H1 (cell line): Measurements from ENCODE around the gene CRNN. TPM values are rescaled to one million over a fixed set of nuclear protein-coding genes. Genes with fewer than 3 reads are reported as not detected.

Experiments used
- CTCF ChIA-PET: fragments of 300-600 bp; sonication (Branson Sonifier 250); formaldehyde crosslinking; loops from one replicate; lab custom pipeline; 2021; ENCODE audit not compliant: partially characterized antibody; lab: Charles Lee
- POLR2A ChIA-PET: fragments of 300-600 bp; sonication (Branson Sonifier 250); formaldehyde crosslinking; loops from one replicate; lab custom pipeline; 2021; ENCODE audit warnings: inconsistent platforms; ENCODE audit not compliant: partially characterized antibody; lab: Charles Lee
- DNase-seq, 2 experiments: peaks; one replicate each; pipeline versions ENCODE4 v3.0.0 to v3.0.0-alpha.2; 2010 to 2022; ENCODE audit warnings: low spot score in 2 of 2, low read depth in 1 of 2, mixed read lengths in 1 of 2
- FAIRE-seq: peaks from 2 replicates; lab custom pipeline; 2011; peaks lifted over from hg19 to GRCh38; lab: Jason Lieb, UNC
- H2AFZ ChIP-seq: 2 replicates; pipeline ENCODE4 v1.8.1; 2012; ENCODE audit warnings: low read length, inconsistent platforms
- H2AK5ac ChIP-seq: 2 replicates; pipeline ENCODE4 v1.6.1; 2013; ENCODE audit warnings: low read depth, low read length
- H2BK120ac ChIP-seq: replicated peaks from 2 replicates; pipeline ENCODE3; 2013; ENCODE audit warnings: low read depth, low read length, inconsistent platforms
- H2BK12ac ChIP-seq: 2 replicates; pipeline ENCODE4 v1.6.1; 2013; ENCODE audit warnings: low read depth, low read length
- H2BK15ac ChIP-seq: 2 replicates; pipeline ENCODE4 v1.6.1; 2013; ENCODE audit warnings: low read length
- H2BK20ac ChIP-seq: 2 replicates; pipeline ENCODE4 v1.6.1; 2013; ENCODE audit warnings: low read length
- H2BK5ac ChIP-seq: 2 replicates; pipeline ENCODE4 v1.6.1; 2013; ENCODE audit warnings: low read depth, low read length
- H3K14ac ChIP-seq: 2 replicates; pipeline ENCODE4 v1.6.1; 2013; ENCODE audit warnings: inconsistent platforms; ENCODE audit not compliant: insufficient read length
- H3K18ac ChIP-seq: 2 replicates; pipeline ENCODE4 v1.6.1; 2013; ENCODE audit warnings: low read length; ENCODE audit errors: extremely low read depth
- H3K23ac ChIP-seq: 2 replicates; pipeline ENCODE4 v1.6.1; 2013; ENCODE audit warnings: inconsistent platforms; ENCODE audit not compliant: insufficient read length
- H3K23me2 ChIP-seq: 2 replicates; pipeline ENCODE4 v1.6.1; 2013; ENCODE audit warnings: low read depth, low read length
- H3K27ac ChIP-seq: 2 replicates; pipeline ENCODE4 v1.6.1; 2011; ENCODE audit warnings: low read depth, low read length, inconsistent platforms
- H3K27me3 ChIP-seq, 4 experiments: replicated peaks in 1 of 4; 1 replicate in 1 of 4; 2 replicates in 3 of 4; pipeline versions ENCODE4 v1.6.1 to v1.8.1; 2011 to 2013; ENCODE audit warnings: low read length in 3 of 4, mild to moderate bottlenecking in 3 of 4, inconsistent platforms in 2 of 4, mixed read lengths in 2 of 4, moderate library complexity in 1 of 4; ENCODE audit not compliant: control insufficient read depth in 3 of 4, insufficient read depth in 3 of 4; ENCODE audit errors: extremely low read depth in 1 of 4
- H3K36me3 ChIP-seq, 4 experiments: 2 replicates each; pipeline versions ENCODE4 v1.6.1 to v1.8.1; 2011 to 2013; ENCODE audit warnings: mild to moderate bottlenecking in 4 of 4, low read length in 3 of 4, moderate library complexity in 2 of 4, control low read depth in 1 of 4, inconsistent platforms in 1 of 4; ENCODE audit not compliant: insufficient read depth in 4 of 4, control insufficient read depth in 2 of 4
- H3K4ac ChIP-seq: replicated peaks from 2 replicates; pipeline ENCODE3; 2013; ENCODE audit warnings: low read length, low read depth, mixed read lengths, inconsistent platforms; ENCODE audit not compliant: insufficient read length
- H3K4me1 ChIP-seq, 4 experiments: replicated peaks in 1 of 4; 1 replicate in 1 of 4; 2 replicates in 3 of 4; pipeline versions ENCODE4 v1.6.1 to v1.8.1; 2011 to 2013; ENCODE audit warnings: low read length in 3 of 4, inconsistent platforms in 2 of 4, mixed read lengths in 1 of 4; ENCODE audit not compliant: insufficient read depth in 4 of 4, control insufficient read depth in 3 of 4
- H3K4me2 ChIP-seq, 2 experiments: 2 replicates each; pipeline versions ENCODE4 v1.6.1 to v1.8.1; 2011 to 2013; ENCODE audit warnings: low read depth in 2 of 2, low read length in 2 of 2, control low read depth in 1 of 2, inconsistent platforms in 1 of 2, mild to moderate bottlenecking in 1 of 2; ENCODE audit not compliant: insufficient read depth in 1 of 2
- H3K4me3 ChIP-seq, 4 experiments: fragments of 200-600, 300-600 bp in 1 of 4; sonication (generic), shearing (Covaris generic), sonication (Bioruptor Twin) in 1 of 4; 2 replicates each; pipeline versions ENCODE4 v1.5.1 to v1.8.1; 2011 to 2016; ENCODE audit warnings: low read length in 4 of 4, low read depth in 3 of 4, control low read depth in 2 of 4, inconsistent platforms in 2 of 4, mild to moderate bottlenecking in 2 of 4, mixed read lengths in 1 of 4, moderate library complexity in 1 of 4; ENCODE audit not compliant: insufficient read depth in 2 of 4; ENCODE audit errors: extremely low read depth in 1 of 4
- H3K56ac ChIP-seq: replicated peaks from 2 replicates; pipeline ENCODE3; 2013; ENCODE audit warnings: low read depth, mild to moderate bottlenecking, mixed read lengths, low read length, inconsistent platforms; ENCODE audit not compliant: insufficient read length
- H3K79me1 ChIP-seq: 2 replicates; pipeline ENCODE4 v1.6.1; 2013; ENCODE audit warnings: low read depth, low read length, control low read depth
- H3K79me2 ChIP-seq, 2 experiments: 2 replicates each; pipeline versions ENCODE4 v1.6.1 to v1.8.1; 2012 to 2013; ENCODE audit warnings: low read length in 2 of 2, mild to moderate bottlenecking in 2 of 2, inconsistent platforms in 1 of 2; ENCODE audit not compliant: insufficient read depth in 2 of 2, control insufficient read depth in 1 of 2
- H3K9ac ChIP-seq, 4 experiments: replicated peaks in 1 of 4; 1 replicate in 1 of 4; 2 replicates in 3 of 4; pipeline versions ENCODE4 v1.6.1 to v1.8.1; 2011 to 2013; ENCODE audit warnings: low read depth in 3 of 4, low read length in 3 of 4, control low read depth in 2 of 4, mild to moderate bottlenecking in 2 of 4, moderate library complexity in 2 of 4, inconsistent platforms in 1 of 4; ENCODE audit errors: extremely low read depth in 1 of 4
- H3K9me3 ChIP-seq, 2 experiments: 2 replicates each; pipeline versions ENCODE4 v1.6.1 to v1.8.1; 2012 to 2013; ENCODE audit warnings: mild to moderate bottlenecking in 2 of 2, moderate library complexity in 2 of 2, control low read depth in 1 of 2, inconsistent platforms in 1 of 2, low read depth in 1 of 2, low read length in 1 of 2, mixed read lengths in 1 of 2; ENCODE audit not compliant: insufficient read depth in 2 of 2
- H4K20me1 ChIP-seq, 2 experiments: replicated peaks in 1 of 2; 2 replicates each; pipeline versions ENCODE3 to v1.8.1; 2011 to 2013; ENCODE audit warnings: inconsistent platforms in 2 of 2, low read length in 2 of 2, mild to moderate bottlenecking in 1 of 2; ENCODE audit not compliant: insufficient read depth in 2 of 2, control insufficient read depth in 1 of 2
- H4K5ac ChIP-seq: 2 replicates; pipeline ENCODE4 v1.6.1; 2013; ENCODE audit warnings: low read length, low read depth, mixed read lengths, inconsistent platforms; ENCODE audit not compliant: insufficient read length
- H4K8ac ChIP-seq: 2 replicates; pipeline ENCODE4 v1.8.0; 2013; ENCODE audit warnings: mild to moderate bottlenecking, moderate library complexity, low read length, inconsistent platforms; ENCODE audit not compliant: insufficient read depth; ENCODE audit errors: extremely low read depth
- H4K91ac ChIP-seq: replicated peaks from 2 replicates; pipeline ENCODE3; 2013; ENCODE audit warnings: low read length, mixed read lengths, inconsistent platforms; ENCODE audit not compliant: insufficient read length
- CHD1 ChIP-seq: IDR thresholded peaks from 2 replicates; pipeline ENCODE4 v1.6.1; 2012; ENCODE audit warnings: low read depth, low read length, improper control_type of control experiment
- HDAC6 ChIP-seq: IDR thresholded peaks from one replicate; pipeline ENCODE4 v1.7.1; 2012; ENCODE audit warnings: low read depth, mild to moderate bottlenecking, inconsistent platforms, low read length, moderate library complexity
- KDM4A ChIP-seq: IDR thresholded peaks from one replicate; pipeline ENCODE4 v1.7.1; 2012; ENCODE audit warnings: low read depth, mild to moderate bottlenecking, moderate library complexity, low read length, inconsistent platforms; ENCODE audit not compliant: severe bottlenecking
- KDM5A ChIP-seq: fragments of 200-600 bp; IDR thresholded peaks from 2 replicates; pipeline ENCODE4 v1.7.1; 2012; ENCODE audit warnings: mild to moderate bottlenecking, low read length, inconsistent platforms, mixed read lengths
- RAD21 ChIP-seq, 2 experiments: IDR thresholded peaks in 1 of 2; conservative IDR thresholded peaks in 1 of 2; 2 replicates each; pipeline ENCODE4 v1.6.1; 2011; ENCODE audit warnings: low read depth in 2 of 2, low read length in 2 of 2, improper control_type of control experiment in 1 of 2, inconsistent platforms in 1 of 2, mild to moderate bottlenecking in 1 of 2, moderate library complexity in 1 of 2
- SIRT6 ChIP-seq: IDR thresholded peaks from one replicate; pipeline ENCODE4 v1.7.1; 2012; ENCODE audit warnings: low read length, inconsistent platforms
- WGBS, 2 experiments: shearing (Covaris generic) in 1 of 2; methylation state at CpG; one replicate each; pipeline versions ENCODE4 v1.1.6 to v1.1.7; 2013 to 2015; ENCODE audit warnings: low lambda C conversion rate in 2 of 2, mixed read lengths in 2 of 2, inconsistent platforms in 1 of 2, low coverage in 1 of 2, missing lambda C conversion rate in 1 of 2; ENCODE audit not compliant: insufficient replicate concordance in 2 of 2, insufficient coverage in 1 of 2, insufficient read length in 1 of 2; ENCODE audit errors: extremely low coverage in 1 of 2, missing lambda C conversion rate in 1 of 2; 5-methylcytosine and 5-hydroxymethylcytosine counted together
- polyA plus RNA-seq, 7 experiments: library from polyadenylated mRNA; depleted of rRNA in 3 of 7; stranded (reverse) in 5 of 7; unstranded in 2 of 7; fragments of >200 nt in 5 of 7; fragments of 200-250 nt in 2 of 7; gene quantifications; 1 replicate in 5 of 7; 2 replicates in 1 of 7; 4 replicates in 1 of 7; pipeline versions ENCODE4 v1.2.1 to v1.2.3, GENCODE V29; 2011 to 2013; ENCODE audit warnings: missing spikeins in 2 of 7, mixed read lengths in 2 of 7
- total RNA-seq: library from RNA; stranded (reverse); fragmentation: NEBNext Ultra II Directional; extraction: Animal tissue kit (Norgen Biotek cat#: 25700); gene quantifications from 2 replicates; pipeline ENCODE4 v1.2.1, GENCODE V29; 2021
- TF ChIP-seq, protein P1 (sequence below), 3 experiments: IDR thresholded peaks; 1 replicate in 2 of 3; 2 replicates in 1 of 3; pipeline versions ENCODE4 v1.5.1 to v1.6.1; 2011; ENCODE audit warnings: low read length in 3 of 3, mild to moderate bottlenecking in 3 of 3, inconsistent platforms in 2 of 3, low read depth in 1 of 3, moderate library complexity in 1 of 3; ENCODE audit not compliant: insufficient read depth in 1 of 3; ENCODE audit errors: control extremely low read depth in 1 of 3

CRNN gene
- total and polyA plus RNA-seq, 2 of the 8 experiments (the other 6 are each of a cell fraction or from before 2014, with no cell fraction given) = not detected

DNA sequence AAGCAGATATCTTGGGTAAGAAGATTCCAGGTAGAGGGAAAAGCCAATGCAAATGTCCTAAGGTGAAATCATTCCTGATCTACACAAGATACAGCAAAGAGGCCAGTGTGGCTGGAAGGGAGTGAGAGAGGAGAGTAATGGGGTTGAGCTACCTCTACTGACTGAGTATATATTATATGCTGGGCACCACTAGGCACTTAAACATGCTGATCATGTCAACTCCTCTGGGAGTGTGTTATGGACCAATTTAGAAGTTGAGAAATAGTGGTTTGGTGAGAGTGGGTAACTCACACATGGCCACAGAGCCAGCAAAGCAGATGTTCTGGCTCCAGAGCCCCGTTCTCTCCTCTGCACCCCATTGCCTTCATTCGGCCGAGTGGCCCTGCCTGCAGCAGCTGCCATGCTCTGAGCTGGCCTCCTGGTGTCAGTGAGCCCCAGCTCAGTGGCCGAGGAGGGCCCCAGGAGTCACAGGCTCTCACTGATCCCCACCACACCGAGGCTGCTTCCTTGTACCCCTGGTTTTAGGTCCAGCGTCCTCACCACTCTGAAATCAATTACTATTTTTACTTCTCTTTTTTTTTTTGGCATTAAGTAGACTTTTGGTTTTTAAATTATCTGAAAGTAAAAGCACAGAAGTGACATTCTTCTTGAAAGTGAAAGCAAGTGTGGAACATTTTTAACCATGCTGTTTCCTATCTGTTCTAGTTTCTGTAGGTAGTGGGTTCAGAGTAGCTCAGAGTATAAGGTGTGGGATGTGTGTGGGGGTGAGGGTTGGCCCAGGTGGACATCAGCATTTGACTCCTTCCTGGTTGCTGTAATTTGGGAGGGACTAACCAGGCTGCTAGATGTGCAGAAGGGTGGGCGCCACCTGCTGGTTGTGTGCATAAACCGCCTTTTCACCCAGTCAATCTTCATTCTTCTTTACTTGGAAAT is 45.8 kb upstream of the CRNN start:
- CTCF ChIA-PET = interaction anchor here (0.6 to 3.3 kb wide), 14 partner anchors 10 to 782 kb away, joined by 3 to 21 read pairs (median 3); no protein-coding TSS in a partner anchor

More for the DNA sequence above, 45.8 kb upstream of the CRNN start:
- no peak overlapping the region for H2AK5ac ChIP-seq
- H3K9ac ChIP-seq = no peak overlapping the region
- no peak overlapping the region for H3K18ac ChIP-seq
- H3K9me3 ChIP-seq = peaks cover 21 to 55% of the 10 kb centered on the region in 2 experiments; a peak in 3 of 4 replicates
- no peak overlapping the region for H2AFZ ChIP-seq
- H3K14ac ChIP-seq = no peak overlapping the region
- FAIRE-seq (no peak), DNase-seq (peak in 1 of 2 experiments; percentile 62)
- H2BK20ac ChIP-seq = no peak overlapping the region
- H3K79me2 ChIP-seq = no peaks in the 10 kb centered on the region
- no peak overlapping the region for H2BK15ac ChIP-seq
- no peaks in the 10 kb centered on the region for H3K36me3 ChIP-seq
- H2BK5ac ChIP-seq = no peak overlapping the region
- no peak overlapping the region for H3K4me3 ChIP-seq
- H3K27me3 ChIP-seq = no peaks in the 10 kb centered on the region
- no peak overlapping the region for H3K27ac ChIP-seq
- H3K4ac ChIP-seq = no peak overlapping the region
- H4K5ac ChIP-seq = no peak overlapping the region
- no peaks in the 10 kb centered on the region for H3K79me1 ChIP-seq
- 52% methylated on average over 8 of the region's 8 CpGs; no CpG with 5 or more reads in 1 of the 2 experiments for WGBS, 2 experiments
- H2BK120ac ChIP-seq = no peak overlapping the region
- TF ChIP-seq HDAC6 (no peak), RAD21 (IDR thresholded peaks at IDR 0.05 in 1 of 2, conservative IDR thresholded peaks at IDR 0.05 in 1 of 2; ENCODE audit: low read depth in 2 of 2, low read length in 2 of 2) (peak; percentile 20 to 37; a peak in 2 of 4 replicates), KDM5A (no peak), KDM4A (no peak), CHD1 (no peak), SIRT6 (no peak)
- TF ChIP-seq, protein P1, sequence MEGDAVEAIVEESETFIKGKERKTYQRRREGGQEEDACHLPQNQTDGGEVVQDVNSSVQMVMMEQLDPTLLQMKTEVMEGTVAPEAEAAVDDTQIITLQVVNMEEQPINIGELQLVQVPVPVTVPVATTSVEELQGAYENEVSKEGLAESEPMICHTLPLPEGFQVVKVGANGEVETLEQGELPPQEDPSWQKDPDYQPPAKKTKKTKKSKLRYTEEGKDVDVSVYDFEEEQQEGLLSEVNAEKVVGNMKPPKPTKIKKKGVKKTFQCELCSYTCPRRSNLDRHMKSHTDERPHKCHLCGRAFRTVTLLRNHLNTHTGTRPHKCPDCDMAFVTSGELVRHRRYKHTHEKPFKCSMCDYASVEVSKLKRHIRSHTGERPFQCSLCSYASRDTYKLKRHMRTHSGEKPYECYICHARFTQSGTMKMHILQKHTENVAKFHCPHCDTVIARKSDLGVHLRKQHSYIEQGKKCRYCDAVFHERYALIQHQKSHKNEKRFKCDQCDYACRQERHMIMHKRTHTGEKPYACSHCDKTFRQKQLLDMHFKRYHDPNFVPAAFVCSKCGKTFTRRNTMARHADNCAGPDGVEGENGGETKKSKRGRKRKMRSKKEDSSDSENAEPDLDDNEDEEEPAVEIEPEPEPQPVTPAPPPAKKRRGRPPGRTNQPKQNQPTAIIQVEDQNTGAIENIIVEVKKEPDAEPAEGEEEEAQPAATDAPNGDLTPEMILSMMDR (IDR thresholded peaks at IDR 0.05; ENCODE audit: control extremely low read depth in 1 of 3, insufficient read depth in 1 of 3, low read depth in 1 of 3, low read length in 3 of 3) = peak; percentile 57 to 68 (median 63)
- TF ChIP-seq, all 59 proteins: peak for 2
- H3K4me1 ChIP-seq = no peaks in the 10 kb centered on the region
- no peak overlapping the region for H3K56ac ChIP-seq
- no peak overlapping the region for H4K91ac ChIP-seq
- no peak overlapping the region for H4K8ac ChIP-seq
- no peak overlapping the region for H3K23ac ChIP-seq
- no peaks in the 10 kb centered on the region for H4K20me1 ChIP-seq
- no peaks in the 10 kb centered on the region; the same call in 1 of the 2 replicates for H3K23me2 ChIP-seq
- no peak overlapping the region for H2BK12ac ChIP-seq
- POLR2A ChIA-PET = no interaction called here
- H3K4me2 ChIP-seq = no peak overlapping the region
